PC-9 (cell line): ENCODE results near the gene LIMCH1.

Experiments
- EZH2 ChIP-seq: fragments of 200-600 bp; sonication (generic); IDR thresholded peaks from 2 replicates; pipeline ENCODE4 v1.8.0; 2017; ENCODE audit warnings: antibody characterized with exemption, low read depth
- TF ChIP-seq, protein P1 (sequence below): fragments of 200-600 bp; sonication (generic); conservative IDR thresholded peaks from 2 replicates; pipeline ENCODE4 v1.6.1; 2017; ENCODE audit warnings: mixed run types, antibody characterized with exemption, mild to moderate bottlenecking, moderate library complexity

DNA sequence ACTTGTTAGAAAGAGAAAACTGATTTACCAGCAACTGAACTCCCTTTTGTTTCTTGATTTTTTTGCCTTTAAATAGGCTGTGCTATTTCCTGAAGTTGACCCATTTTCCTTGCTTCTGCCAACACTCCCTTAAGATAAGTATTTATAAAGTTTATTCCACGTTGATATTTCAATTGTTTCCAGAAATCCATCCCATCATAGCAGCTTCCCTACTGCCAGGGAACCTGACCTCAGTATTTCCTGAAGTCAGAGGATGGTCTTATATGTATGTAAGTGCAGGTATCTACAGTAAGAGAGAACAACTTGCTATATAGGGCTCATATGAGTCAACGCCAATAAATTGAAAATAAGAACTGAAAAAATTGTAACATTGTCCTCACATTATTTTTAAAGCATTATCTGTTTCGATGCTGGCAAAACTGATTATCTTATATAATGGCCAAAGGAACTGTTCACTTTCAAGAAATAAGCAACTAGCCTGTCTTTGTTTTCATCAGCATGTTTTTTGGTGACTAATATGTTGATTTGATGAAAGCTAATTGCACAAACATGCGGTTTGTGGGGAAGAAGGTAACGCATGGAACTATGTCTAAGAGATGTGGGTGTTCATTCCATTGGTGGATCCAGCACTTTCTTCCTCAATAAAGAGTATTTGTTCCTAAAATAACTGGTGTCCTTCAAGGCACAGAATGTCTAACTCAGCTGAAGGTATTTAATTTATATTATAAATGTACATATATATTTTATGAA lies 4.7 kb downstream of the LIMCH1 start:
- TF ChIP-seq, protein P1, sequence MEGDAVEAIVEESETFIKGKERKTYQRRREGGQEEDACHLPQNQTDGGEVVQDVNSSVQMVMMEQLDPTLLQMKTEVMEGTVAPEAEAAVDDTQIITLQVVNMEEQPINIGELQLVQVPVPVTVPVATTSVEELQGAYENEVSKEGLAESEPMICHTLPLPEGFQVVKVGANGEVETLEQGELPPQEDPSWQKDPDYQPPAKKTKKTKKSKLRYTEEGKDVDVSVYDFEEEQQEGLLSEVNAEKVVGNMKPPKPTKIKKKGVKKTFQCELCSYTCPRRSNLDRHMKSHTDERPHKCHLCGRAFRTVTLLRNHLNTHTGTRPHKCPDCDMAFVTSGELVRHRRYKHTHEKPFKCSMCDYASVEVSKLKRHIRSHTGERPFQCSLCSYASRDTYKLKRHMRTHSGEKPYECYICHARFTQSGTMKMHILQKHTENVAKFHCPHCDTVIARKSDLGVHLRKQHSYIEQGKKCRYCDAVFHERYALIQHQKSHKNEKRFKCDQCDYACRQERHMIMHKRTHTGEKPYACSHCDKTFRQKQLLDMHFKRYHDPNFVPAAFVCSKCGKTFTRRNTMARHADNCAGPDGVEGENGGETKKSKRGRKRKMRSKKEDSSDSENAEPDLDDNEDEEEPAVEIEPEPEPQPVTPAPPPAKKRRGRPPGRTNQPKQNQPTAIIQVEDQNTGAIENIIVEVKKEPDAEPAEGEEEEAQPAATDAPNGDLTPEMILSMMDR: no peak
- TF ChIP-seq EZH2: no peak
